ENCODE results near the gene NUDCD3.
"Not testable (repeated sequence)": the region's sequence is repeated elsewhere in the genome, so short reads cannot be mapped to it uniquely, and the experiment has no call there.

The NUDCD3 gene

GRCh38 chr7:44445986-44446671 is 44.3 kb downstream of the NUDCD3 start:
- DNase-seq, result no peak

GRCh38 chr7:44441079-44441478 is 49.4 kb downstream of the NUDCD3 start:
- no peak for DNase-seq

- DNase-seq, result no peak
Measured at GRCh38 chr7:44440577-44441078, 49.8 kb downstream of the NUDCD3 start.

DNA sequence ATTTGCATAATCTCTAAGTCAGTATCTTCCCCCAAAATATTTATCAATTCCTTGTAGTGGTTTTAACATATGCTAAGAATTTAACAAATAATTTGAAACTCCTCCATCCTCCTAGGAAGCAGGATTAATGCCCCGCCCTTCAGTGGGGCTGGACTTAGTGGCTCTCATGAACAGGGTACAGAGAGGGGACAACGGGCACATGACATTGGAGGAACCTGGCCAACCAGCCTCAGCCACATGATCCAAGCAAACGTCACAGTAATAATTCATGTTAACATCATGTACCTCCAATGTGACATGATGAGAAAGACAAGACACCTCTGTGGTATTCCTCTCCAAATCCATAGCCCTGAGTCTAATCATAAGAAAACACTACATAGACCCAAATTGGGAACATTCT is 50.5 kb downstream of the NUDCD3 start:
- no peak for DNase-seq

GRCh38 chr7:44438816-44439215 is 51.6 kb downstream of the NUDCD3 start:
- DNase-seq, result no peak

- no peak for DNase-seq
Measured at GRCh38 chr7:44434201-44434600, 56.3 kb downstream of the NUDCD3 start.

- DNase-seq, result no peak
Measured at GRCh38 chr7:44433255-44434022, 57.0 kb downstream of the NUDCD3 start.

DNA sequence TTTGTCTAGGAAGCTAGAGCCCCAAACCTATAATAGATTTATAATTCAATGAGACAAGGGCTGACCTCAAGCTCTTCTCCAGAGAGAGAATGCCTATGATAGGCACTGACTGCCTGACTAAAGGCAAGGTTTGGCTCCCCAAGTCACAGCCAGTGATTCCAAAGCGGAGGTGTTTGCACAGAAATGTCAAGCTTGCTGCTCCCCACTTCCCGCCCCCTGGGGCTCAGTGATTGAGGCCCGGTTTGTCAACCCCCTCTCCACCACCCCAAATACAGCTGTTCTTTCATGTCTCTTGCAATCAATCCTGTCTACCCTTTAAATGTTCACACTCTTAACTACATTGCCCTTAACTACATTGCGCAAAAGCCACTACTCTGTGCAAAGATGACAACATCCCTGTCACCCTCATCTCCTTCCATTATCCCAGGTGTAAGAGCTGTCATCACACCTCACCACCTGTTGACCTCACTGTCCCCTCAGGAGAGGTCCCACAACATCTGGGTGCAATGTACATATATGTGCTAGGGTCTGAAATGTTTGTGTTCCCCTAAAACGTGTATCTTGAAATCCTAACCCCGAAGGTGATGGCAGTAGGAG is 58.0 kb downstream of the NUDCD3 start:
- DNase-seq, result no peak

- peak in 1 of 2 experiments; percentile 34 for DNase-seq
Measured at GRCh38 chr7:44431091-44431608, 59.3 kb downstream of the NUDCD3 start.

DNA sequence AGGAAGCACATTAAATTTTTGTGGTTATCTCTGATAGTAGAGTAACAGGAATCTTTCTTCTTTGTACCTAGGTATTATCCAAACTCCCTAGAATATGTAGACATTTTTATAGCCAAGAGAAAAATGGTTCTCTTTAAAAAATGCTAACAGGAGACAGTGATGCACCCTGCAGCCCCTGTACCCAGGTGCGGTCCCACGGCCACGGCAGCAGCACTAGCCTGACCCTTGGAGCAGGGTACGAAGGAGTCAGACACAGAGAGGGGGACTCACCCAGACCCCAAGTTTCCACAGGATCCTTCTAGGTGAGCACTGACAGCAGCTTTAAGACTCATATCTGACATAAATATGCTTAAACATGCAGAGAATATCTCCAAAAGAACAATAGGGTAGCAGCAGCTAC is 60.4 kb downstream of the NUDCD3 start:
- DNase-seq, result no peak

GRCh38 chr7:44424762-44425161 is 65.7 kb downstream of the NUDCD3 start:
- not testable (repeated sequence) for DNase-seq

GRCh38 chr7:44416941-44417340 is 73.5 kb downstream of the NUDCD3 start:
- no peak for DNase-seq

- DNase-seq, result no peak
Measured at GRCh38 chr7:44415510-44415909, 74.9 kb downstream of the NUDCD3 start.

DNA sequence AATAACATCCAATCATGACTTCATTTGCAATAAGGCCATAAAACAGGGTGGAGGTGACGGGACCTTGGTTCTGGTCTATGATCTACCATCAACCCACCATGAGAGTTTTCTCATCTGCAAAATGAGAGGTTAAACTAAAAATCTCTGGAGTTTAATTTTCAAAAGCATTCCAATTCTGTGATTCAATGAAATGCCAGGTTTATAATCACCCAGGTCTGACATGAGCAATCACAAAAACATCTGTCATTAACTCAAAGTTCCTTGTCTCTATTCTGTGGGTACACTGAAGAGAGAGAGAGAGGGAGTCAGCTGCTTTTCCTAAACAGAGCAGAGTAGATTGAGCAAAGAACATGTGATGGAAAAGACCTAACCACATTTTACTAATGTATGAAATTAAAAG is 75.4 kb downstream of the NUDCD3 start:
- DNase-seq, result no peak

- no peak for DNase-seq
Measured at GRCh38 chr7:44411306-44411705, 79.2 kb downstream of the NUDCD3 start.

DNA sequence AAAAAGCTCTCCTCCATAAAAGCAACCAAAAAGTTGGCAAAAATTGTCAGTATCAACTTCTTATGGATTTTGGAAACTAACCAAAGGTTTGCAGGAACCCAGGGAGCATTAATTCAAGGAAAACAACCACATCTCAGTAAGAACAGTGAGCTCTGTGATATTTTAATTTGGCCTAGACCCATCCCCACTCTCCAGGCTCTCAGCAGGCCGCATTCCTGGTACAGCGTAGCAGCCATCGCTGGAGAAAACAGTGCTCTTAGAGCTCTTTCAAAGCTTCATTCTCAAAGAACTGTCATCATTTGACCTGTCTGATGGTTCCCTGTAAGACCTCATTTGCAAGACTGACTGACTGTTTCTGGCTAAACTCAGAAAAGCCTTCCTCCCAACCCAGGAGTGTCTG is 81.9 kb downstream of the NUDCD3 start:
- DNase-seq, result no peak

- no peak for DNase-seq
Measured at GRCh38 chr7:44403775-44404174, 86.7 kb downstream of the NUDCD3 start.

DNA sequence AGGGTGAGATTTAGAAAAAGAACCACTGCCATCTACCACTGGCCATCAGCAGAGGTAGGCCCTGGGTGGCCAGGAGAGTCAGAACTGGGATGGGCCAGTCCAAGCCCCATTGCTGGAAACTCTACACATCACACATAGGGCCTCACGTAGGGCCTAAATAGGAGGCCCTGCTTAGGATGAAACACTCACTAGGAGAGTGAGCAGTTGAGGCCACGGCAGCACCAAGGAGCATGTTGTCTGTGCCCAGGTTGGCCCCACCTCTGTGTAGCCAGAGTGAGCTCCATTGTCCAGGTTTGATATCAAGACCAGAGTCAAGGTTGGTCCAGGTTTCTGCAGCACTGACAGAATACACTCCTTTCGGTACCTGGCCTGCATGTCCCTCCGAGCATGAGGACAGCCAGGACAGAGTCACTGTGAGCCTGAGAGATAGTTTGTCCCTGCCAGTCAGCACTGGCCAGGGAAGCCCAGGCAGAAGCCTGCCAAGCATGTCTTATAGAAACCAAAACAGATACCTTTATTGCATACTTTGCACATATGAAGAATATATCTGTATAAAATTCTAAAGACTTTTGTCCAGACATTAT is 87.2 kb downstream of the NUDCD3 start:
- DNase-seq, result no peak

GRCh38 chr7:44402401-44403060 is 87.9 kb downstream of the NUDCD3 start:
- DNase-seq, result no peak

DNA sequence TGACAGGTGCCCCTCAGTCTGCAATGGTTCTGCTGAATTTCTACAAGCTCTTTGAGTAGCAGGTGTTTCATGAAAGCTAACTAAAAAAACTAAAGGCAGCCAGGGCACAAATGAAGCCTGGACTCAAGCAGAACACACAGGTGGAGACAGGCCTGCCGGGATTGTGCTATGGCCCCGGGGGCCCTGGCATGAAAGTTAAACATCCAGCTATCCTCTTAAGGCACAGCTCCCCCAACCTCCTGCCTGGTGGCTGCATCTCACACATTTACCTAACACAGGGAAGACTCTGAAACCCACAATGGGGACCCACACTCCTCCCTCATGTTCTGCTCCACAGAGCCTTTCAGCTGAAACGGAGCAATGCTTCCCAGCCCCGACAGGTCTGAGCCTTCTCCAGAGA is 88.8 kb downstream of the NUDCD3 start:
- DNase-seq, result no peak

- DNase-seq, result no peak
Measured at GRCh38 chr7:44400033-44400511, 90.4 kb downstream of the NUDCD3 start.

DNA sequence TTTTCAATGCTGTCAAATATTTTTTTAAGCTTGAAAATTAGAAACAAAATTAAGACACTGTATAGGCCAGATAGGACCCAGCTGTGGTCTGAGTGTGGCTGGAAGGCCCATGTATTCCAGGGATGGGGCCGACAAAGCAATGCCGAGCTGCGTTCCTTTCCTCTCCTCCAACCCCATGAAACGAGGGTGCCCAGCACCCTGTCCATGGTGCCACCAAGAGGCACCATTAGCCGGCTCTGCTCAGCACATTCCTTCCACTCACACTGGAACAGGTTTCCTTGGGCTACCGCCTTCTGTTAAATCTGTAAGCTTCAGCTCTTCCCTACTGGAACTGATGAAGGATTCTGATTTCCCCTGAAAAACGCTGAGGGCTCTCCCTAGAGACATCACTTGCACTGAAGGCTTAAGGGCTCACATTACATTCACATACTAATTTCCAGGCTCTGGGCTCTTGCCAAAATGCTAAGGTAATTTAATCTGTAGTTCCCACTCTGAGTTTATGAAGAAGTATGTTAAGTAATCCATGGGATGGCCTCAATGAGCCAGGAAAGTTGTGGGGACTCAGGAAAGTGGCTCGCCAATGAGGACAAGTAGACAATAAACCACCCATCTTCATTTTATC is 91.4 kb downstream of the NUDCD3 start:
- DNase-seq, result peak; percentile 25 to 33

All from SHP77 (cell line).